ENCODE measurements around the gene YY1AP1. TPM values are rescaled to one million over a fixed set of nuclear protein-coding genes. Genes with fewer than 3 reads are reported as not detected.
"Not testable (repeated sequence)": the region's sequence is repeated elsewhere in the genome, so short reads cannot be mapped to it uniquely, and the experiment has no call there.

The YY1AP1 gene
- total and polyA plus RNA-seq, 2 experiments from 2014 or later: 28.1 to 50.1 TPM

DNA sequence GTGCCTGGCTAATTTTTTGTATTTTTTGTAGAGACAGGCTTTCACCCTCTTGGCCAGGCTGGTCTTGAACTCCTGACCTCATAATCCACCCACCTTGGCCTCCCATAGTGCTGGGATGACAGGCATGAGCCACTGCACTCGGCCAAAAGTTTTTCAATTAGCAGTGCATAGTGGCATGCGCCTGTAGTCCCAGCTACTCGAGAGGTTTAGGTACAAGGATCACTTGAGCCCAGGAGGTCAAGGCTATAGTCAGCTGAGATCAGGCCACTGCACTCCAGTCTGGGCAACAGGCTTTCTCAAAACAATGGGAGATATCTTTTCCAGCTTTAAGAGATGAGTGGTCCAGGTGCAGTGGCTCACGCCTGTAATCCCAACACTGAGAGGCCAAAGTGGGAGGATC is 31.1 kb upstream of the YY1AP1 start:
- no peak overlapping the region for H3K27ac ChIP-seq
- H3K36me3 ChIP-seq (ENCODE audit: low read depth): peaks cover 16% of the 10 kb centered on the region; the same call in 1 of the 2 replicates
- peaks cover 50% of the 10 kb centered on the region for H3K79me2 ChIP-seq (ENCODE audit: insufficient read depth)
- H2AFZ ChIP-seq: no peak overlapping the region
- no peaks in the 10 kb centered on the region for H3K9me3 ChIP-seq (ENCODE audit: low read depth)
- H3K9ac ChIP-seq: no peak overlapping the region
- no peaks in the 10 kb centered on the region for H3F3A ChIP-seq (ENCODE audit: insufficient read depth)
- no peak overlapping the region for H3K4me2 ChIP-seq (ENCODE audit: unreplicated experiment)
- in situ Hi-C loops (cut with MboI): no loop called here
- no peak for TF ChIP-seq EZH2 (IDR thresholded peaks at IDR 0.05; ENCODE audit: insufficient read depth, poor library complexity, severe bottlenecking)
- no peaks in the 10 kb centered on the region for H3K9me2 ChIP-seq (ENCODE audit: insufficient read depth)
- no peak for DNase-seq
- no peaks in the 10 kb centered on the region for H4K20me1 ChIP-seq (ENCODE audit: insufficient read depth)
- H3K4me1 ChIP-seq (ENCODE audit: insufficient read depth): no peaks in the 10 kb centered on the region
- H3K27me3 ChIP-seq (replicated peaks; ENCODE audit: insufficient read depth): no peaks in the 10 kb centered on the region
- no peak overlapping the region for H3K4me3 ChIP-seq
- 92 to 100% methylated on average over 4 of the region's 4 CpGs for WGBS, 2 experiments (ENCODE audit: low coverage in 1 of 2, low lambda C conversion rate in 2 of 2, missing lambda C conversion rate in 2 of 2)

DNA sequence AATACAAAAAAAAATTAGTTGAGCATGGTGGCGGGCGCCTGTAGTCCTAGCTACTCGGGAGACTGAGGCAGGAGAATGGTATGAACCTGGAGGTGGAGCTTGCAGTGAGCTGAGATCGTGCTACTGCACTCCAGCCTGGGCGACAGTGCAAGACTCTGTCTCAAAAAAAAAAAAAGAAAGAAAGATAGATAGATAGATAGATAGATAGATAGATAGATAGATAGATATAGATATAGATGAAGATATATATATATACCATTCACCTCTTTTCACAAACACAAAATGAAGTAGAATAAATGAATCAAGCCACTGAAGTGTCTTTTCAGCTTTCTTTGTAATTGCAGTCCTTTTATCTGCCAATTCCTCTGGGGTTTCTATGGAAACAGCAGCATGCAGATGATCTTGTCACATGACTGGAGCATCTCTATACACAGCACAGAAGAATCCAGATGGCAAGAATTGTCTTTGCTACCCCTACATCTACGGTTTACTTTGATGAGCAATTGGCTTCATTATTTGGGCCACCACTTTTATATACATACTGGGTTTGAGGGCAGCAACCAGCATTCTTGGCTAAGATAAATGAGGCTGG is 30.0 kb upstream of the YY1AP1 start:
- H3K4me3 ChIP-seq; H4K20me1 ChIP-seq (ENCODE audit: insufficient read depth); H3K4me1 ChIP-seq (ENCODE audit: insufficient read depth); H3K27ac ChIP-seq; H3K9me2 ChIP-seq (ENCODE audit: insufficient read depth); H3K9ac ChIP-seq; H3K27me3 ChIP-seq (replicated peaks; ENCODE audit: insufficient read depth); H3K4me2 ChIP-seq (ENCODE audit: unreplicated experiment); DNase-seq; H3K9me3 ChIP-seq (ENCODE audit: low read depth); in situ Hi-C loops (cut with MboI); H2AFZ ChIP-seq; H3F3A ChIP-seq (ENCODE audit: insufficient read depth): not testable (repeated sequence)
- WGBS, 2 experiments (ENCODE audit: low coverage in 1 of 2, low lambda C conversion rate in 2 of 2, missing lambda C conversion rate in 2 of 2): 79 to 83% methylated on average over 6 of the region's 6 CpGs
- peaks cover 61% of the 10 kb centered on the region for H3K79me2 ChIP-seq (ENCODE audit: insufficient read depth)
- peaks cover 15% of the 10 kb centered on the region; the same call in 1 of the 2 replicates for H3K36me3 ChIP-seq (ENCODE audit: low read depth)

DNA sequence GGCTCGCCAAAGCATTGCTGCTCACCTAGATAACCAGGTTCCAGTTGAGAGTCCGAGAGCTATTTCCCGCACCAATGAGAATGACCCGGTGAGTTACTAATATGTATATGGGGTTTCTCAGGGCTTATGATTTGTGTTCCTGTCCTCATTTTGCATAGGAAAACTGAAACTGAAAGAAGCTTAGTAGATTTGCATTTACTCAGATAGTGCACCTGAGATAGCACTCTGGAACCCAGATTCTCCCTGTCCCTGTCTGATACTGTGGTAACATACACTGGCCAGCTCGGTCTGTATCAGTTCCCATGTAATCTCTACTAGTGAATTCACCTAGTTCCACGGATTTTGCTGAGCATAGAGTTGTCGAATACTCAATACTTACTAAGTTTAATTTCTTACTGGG is 28.5 kb upstream of the YY1AP1 start:
- H4K20me1 ChIP-seq (ENCODE audit: insufficient read depth): no peaks in the 10 kb centered on the region
- TF ChIP-seq EZH2 (IDR thresholded peaks at IDR 0.05; ENCODE audit: insufficient read depth, poor library complexity, severe bottlenecking) (no peak), EZH2phosphoT487 (IDR thresholded peaks at IDR 0.05; ENCODE audit: insufficient read depth, low read depth) (no peak)
- no peak overlapping the region for H3K9ac ChIP-seq
- H2AFZ ChIP-seq: no peak overlapping the region
- 91 to 95% methylated on average over 7 of the region's 7 CpGs for WGBS, 2 experiments (ENCODE audit: low coverage in 1 of 2, low lambda C conversion rate in 2 of 2, missing lambda C conversion rate in 2 of 2)
- H3K79me2 ChIP-seq (ENCODE audit: insufficient read depth): peaks cover 74% of the 10 kb centered on the region
- no peaks in the 10 kb centered on the region for H3K9me2 ChIP-seq (ENCODE audit: insufficient read depth)
- H3K27me3 ChIP-seq (replicated peaks; ENCODE audit: insufficient read depth): no peaks in the 10 kb centered on the region
- H3K4me2 ChIP-seq (ENCODE audit: unreplicated experiment): no peak overlapping the region
- no peak overlapping the region for H3K27ac ChIP-seq
- in situ Hi-C loops (cut with MboI): no loop called here
- no peaks in the 10 kb centered on the region for H3K9me3 ChIP-seq (ENCODE audit: low read depth)
- H3K36me3 ChIP-seq (ENCODE audit: low read depth): peaks cover 19% of the 10 kb centered on the region; the same call in 1 of the 2 replicates
- no peaks in the 10 kb centered on the region for H3F3A ChIP-seq (ENCODE audit: insufficient read depth)
- H3K4me3 ChIP-seq: no peak overlapping the region
- no peaks in the 10 kb centered on the region for H3K4me1 ChIP-seq (ENCODE audit: insufficient read depth)
- no peak for DNase-seq

DNA sequence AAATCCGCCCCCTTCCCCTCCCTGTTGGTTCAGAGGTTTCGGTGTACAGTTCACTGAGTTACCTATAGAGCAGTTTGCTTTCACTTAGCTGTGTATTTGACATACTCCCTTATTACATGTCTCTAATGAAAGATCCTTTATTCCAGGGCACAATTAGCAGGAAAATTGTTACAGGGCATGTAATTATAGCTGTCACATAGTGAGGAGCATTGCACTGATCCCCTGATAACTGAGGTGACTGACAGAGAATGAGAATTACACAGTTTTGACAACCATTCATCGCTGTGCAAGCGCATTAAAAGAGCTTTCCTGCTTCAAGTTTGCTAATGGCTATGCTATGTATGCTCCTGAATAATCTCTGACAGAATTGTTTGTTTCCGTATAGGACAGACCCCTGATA is 27.2 kb upstream of the YY1AP1 start:
- H3K4me1 ChIP-seq (ENCODE audit: insufficient read depth): no peaks in the 10 kb centered on the region
- no peak overlapping the region for H2AFZ ChIP-seq
- H3K9me3 ChIP-seq (ENCODE audit: low read depth): no peaks in the 10 kb centered on the region
- no peaks in the 10 kb centered on the region for H3K9me2 ChIP-seq (ENCODE audit: insufficient read depth)
- no peak overlapping the region for H3K4me2 ChIP-seq (ENCODE audit: unreplicated experiment)
- in situ Hi-C loops (cut with MboI): no loop called here
- no peak for DNase-seq
- peaks cover 15% of the 10 kb centered on the region; the same call in 1 of the 2 replicates for H3K36me3 ChIP-seq (ENCODE audit: low read depth)
- no peaks in the 10 kb centered on the region for H3K27me3 ChIP-seq (replicated peaks; ENCODE audit: insufficient read depth)
- no peaks in the 10 kb centered on the region for H3F3A ChIP-seq (ENCODE audit: insufficient read depth)
- WGBS, 2 experiments (ENCODE audit: low coverage in 1 of 2, low lambda C conversion rate in 2 of 2, missing lambda C conversion rate in 2 of 2): 98% methylated on average over 5 of the region's 5 CpGs
- peaks cover 78% of the 10 kb centered on the region for H3K79me2 ChIP-seq (ENCODE audit: insufficient read depth)
- H3K27ac ChIP-seq: no peak overlapping the region
- no peaks in the 10 kb centered on the region for H4K20me1 ChIP-seq (ENCODE audit: insufficient read depth)
- no peak overlapping the region for H3K9ac ChIP-seq
- TF ChIP-seq EZH2 (IDR thresholded peaks at IDR 0.05; ENCODE audit: insufficient read depth, poor library complexity, severe bottlenecking): no peak
- no peak overlapping the region for H3K4me3 ChIP-seq

DNA sequence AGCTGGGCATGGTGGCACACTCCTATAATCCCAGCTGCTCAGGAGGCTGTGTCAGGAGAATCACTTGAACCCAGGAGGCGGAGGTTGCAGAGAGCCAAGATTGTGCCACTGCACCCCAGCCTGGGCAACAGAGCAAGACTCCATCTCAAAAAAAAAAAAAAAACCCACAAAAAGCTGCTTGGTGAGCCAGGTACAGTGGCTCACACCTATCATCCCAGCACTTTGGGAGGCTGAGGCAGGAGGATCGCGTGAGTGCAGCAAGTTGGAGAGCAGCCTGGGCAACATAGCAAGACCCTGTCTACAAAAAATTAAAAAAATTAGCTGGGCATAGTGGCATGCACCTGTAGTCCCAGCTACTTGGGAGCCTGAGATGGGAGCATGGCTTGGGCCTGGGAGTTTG is 26.5 kb upstream of the YY1AP1 start:
- H3K9me3 ChIP-seq (ENCODE audit: low read depth); H3K9me2 ChIP-seq (ENCODE audit: insufficient read depth); H3F3A ChIP-seq (ENCODE audit: insufficient read depth); H3K9ac ChIP-seq; H3K4me3 ChIP-seq; H4K20me1 ChIP-seq (ENCODE audit: insufficient read depth); H2AFZ ChIP-seq; H3K4me2 ChIP-seq (ENCODE audit: unreplicated experiment); in situ Hi-C loops (cut with MboI); H3K4me1 ChIP-seq (ENCODE audit: insufficient read depth); DNase-seq; H3K27ac ChIP-seq; H3K27me3 ChIP-seq (replicated peaks; ENCODE audit: insufficient read depth): not testable (repeated sequence)
- Histone ChIP-seq H3K36me3 (ENCODE audit: low read depth) (peaks cover 15% of the 10 kb centered on the region; the same call in 1 of the 2 replicates), H3K79me2 (ENCODE audit: insufficient read depth) (peaks cover 78% of the 10 kb centered on the region)
- 95 to 100% methylated on average over 3 of the region's 3 CpGs for WGBS, 2 experiments (ENCODE audit: low coverage in 1 of 2, low lambda C conversion rate in 2 of 2, missing lambda C conversion rate in 2 of 2)
